Neural crest cell (in vitro differentiated cells): ENCODE measurements around the gene GPATCH2L. TPM values are rescaled to one million over a fixed set of nuclear protein-coding genes. Genes with fewer than 3 reads are reported as not detected.

Experiments
- DNase-seq: peaks from one replicate; pipeline ENCODE4 v3.0.0; 2021; ENCODE audit warnings: low read depth, mixed read lengths, low spot score
- H3K27ac Mint-ChIP-seq: one replicate; pipeline ENCODE4 v1.8.0; 2021; ENCODE audit warnings: mild to moderate bottlenecking, mixed read lengths; ENCODE audit not compliant: unreplicated experiment
- H3K27me3 Mint-ChIP-seq: 2 replicates; pipeline ENCODE4 v1.8.0; 2021; ENCODE audit warnings: low read depth, mild to moderate bottlenecking, mixed read lengths
- H3K36me3 Mint-ChIP-seq: 2 replicates; pipeline ENCODE4 v1.8.0; 2021; ENCODE audit warnings: low read depth, mild to moderate bottlenecking, mixed read lengths
- H3K4me1 Mint-ChIP-seq: 2 replicates; pipeline ENCODE4 v1.8.0; 2021; ENCODE audit warnings: mixed read lengths
- H3K4me3 Mint-ChIP-seq: one replicate; pipeline ENCODE4 v1.8.0; 2021; ENCODE audit warnings: mild to moderate bottlenecking, mixed read lengths
- H3K9me3 Mint-ChIP-seq: 2 replicates; pipeline ENCODE4 v1.8.0; 2021; ENCODE audit warnings: mixed read lengths
- total RNA-seq: library from RNA; stranded (reverse); gene quantifications from 2 replicates; pipeline ENCODE4 v1.2.1, GENCODE V29; 2021
- TF ChIP-seq, protein P1 (sequence below): fragments of 200-600 bp; sonication (generic); conservative IDR thresholded peaks from 2 replicates; pipeline ENCODE4 v1.5.0; 2021; ENCODE audit warnings: antibody characterized with exemption, mild to moderate bottlenecking

GPATCH2L gene
- total RNA-seq, 1 donor from 2014 or later: 73.1 TPM

DNA sequence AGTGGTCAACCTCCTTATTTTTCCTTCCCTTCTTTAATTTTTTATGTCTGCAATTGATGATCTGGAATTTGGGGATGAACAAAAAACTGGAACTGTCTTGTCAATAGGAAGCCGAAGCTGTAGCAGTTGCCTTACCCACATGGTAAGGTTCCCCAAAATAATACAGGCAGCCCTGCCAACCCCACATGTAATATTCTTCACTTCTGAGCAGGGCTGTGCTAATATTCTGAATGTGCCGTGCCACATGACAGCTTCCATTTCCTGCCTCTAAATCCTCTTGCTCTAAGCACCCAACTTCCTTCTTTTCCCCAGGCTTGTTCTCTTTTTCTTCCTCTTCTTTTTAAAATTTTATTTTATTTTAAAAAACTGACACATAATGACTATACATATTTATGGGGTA, 39.6 kb downstream of the GPATCH2L start:
- Mint-ChIP-seq H3K4me3 (no peak overlapping the region), H3K4me1 (peaks cover 16% of the 10 kb centered on the region), H3K27ac (no peak overlapping the region), H3K27me3 (no peaks in the 10 kb centered on the region), H3K9me3 (no peaks in the 10 kb centered on the region), H3K36me3 (peaks cover 13% of the 10 kb centered on the region)
- TF ChIP-seq, protein P1, sequence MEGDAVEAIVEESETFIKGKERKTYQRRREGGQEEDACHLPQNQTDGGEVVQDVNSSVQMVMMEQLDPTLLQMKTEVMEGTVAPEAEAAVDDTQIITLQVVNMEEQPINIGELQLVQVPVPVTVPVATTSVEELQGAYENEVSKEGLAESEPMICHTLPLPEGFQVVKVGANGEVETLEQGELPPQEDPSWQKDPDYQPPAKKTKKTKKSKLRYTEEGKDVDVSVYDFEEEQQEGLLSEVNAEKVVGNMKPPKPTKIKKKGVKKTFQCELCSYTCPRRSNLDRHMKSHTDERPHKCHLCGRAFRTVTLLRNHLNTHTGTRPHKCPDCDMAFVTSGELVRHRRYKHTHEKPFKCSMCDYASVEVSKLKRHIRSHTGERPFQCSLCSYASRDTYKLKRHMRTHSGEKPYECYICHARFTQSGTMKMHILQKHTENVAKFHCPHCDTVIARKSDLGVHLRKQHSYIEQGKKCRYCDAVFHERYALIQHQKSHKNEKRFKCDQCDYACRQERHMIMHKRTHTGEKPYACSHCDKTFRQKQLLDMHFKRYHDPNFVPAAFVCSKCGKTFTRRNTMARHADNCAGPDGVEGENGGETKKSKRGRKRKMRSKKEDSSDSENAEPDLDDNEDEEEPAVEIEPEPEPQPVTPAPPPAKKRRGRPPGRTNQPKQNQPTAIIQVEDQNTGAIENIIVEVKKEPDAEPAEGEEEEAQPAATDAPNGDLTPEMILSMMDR: no peak
- no peak for DNase-seq

DNA sequence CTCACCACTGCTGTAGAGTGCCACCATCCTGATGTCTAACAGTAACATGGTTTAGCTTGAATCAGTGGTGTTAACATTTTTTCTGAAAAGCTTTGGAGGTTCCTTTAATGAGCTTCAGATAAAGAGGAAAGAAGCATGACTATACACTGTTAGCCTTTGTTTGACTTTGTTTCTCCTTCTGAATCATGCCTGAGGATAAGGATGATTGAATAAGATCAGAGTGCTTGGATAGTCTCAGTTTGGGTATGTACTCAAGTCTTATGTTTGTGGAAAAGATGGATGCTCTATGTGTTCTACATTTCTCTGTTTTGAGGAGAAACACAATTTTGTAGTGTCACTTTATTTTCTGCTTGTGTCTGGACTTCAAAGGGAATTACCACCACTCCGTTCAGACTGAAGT, 42.0 kb downstream of the GPATCH2L start:
- DNase-seq: no peak
- no peak overlapping the region for H3K4me3 Mint-ChIP-seq
- H3K27ac Mint-ChIP-seq: no peak overlapping the region
- H3K36me3 Mint-ChIP-seq: peaks cover 11% of the 10 kb centered on the region
- TF ChIP-seq, protein P1: no peak
- peaks cover 12% of the 10 kb centered on the region for H3K4me1 Mint-ChIP-seq
- H3K27me3 Mint-ChIP-seq: no peaks in the 10 kb centered on the region
- no peaks in the 10 kb centered on the region for H3K9me3 Mint-ChIP-seq

DNA sequence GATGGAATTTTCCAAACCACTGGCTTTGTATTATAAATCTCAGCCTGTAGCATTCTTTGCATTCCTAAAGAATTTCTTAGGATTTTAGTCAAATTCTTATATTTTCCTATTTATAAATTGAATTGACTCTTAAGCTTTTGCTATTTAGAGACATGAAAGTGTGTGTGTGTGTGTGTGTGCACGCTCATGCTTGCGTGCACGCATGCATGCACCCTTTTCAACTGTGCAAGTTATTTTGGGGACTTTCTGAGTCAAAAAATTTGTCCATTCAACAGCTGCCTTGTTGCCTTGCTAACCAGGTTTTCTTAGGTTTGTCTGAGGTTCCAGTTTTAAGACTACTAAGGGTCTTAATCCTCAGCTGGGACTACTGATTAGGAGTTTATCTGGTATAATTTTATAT, 42.6 kb downstream of the GPATCH2L start:
- H3K4me3 Mint-ChIP-seq: no peak overlapping the region
- H3K9me3 Mint-ChIP-seq: no peaks in the 10 kb centered on the region
- TF ChIP-seq, protein P1: no peak
- H3K36me3 Mint-ChIP-seq: peaks cover 8% of the 10 kb centered on the region
- H3K27me3 Mint-ChIP-seq: no peaks in the 10 kb centered on the region
- H3K4me1 Mint-ChIP-seq: peaks cover 12% of the 10 kb centered on the region
- no peak for DNase-seq
- no peak overlapping the region for H3K27ac Mint-ChIP-seq

DNA sequence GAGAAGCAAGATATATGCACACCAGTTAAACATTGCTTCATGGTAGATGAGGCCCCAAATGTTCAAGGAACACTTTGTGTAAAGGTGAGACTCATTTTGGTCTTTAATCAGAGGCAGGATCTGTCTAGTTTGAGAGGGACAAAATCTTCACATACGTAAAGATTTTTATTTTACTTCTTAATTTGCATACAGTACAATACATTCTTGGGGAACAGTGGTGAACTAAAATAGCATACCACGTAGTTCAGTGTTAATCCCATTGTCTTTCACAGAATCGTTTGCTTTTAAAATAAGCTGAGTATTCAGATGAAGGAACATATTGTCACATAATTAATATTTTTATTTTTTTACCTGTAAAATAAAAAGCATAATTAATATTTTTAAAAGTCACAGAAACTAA, 43.3 kb downstream of the GPATCH2L start:
- Mint-ChIP-seq H3K9me3 (no peaks in the 10 kb centered on the region), H3K4me3 (no peak overlapping the region), H3K36me3 (peaks cover 8% of the 10 kb centered on the region), H3K4me1 (peaks cover 12% of the 10 kb centered on the region), H3K27me3 (no peaks in the 10 kb centered on the region), H3K27ac (no peak overlapping the region)
- DNase-seq: no peak
- TF ChIP-seq, protein P1: no peak

DNA sequence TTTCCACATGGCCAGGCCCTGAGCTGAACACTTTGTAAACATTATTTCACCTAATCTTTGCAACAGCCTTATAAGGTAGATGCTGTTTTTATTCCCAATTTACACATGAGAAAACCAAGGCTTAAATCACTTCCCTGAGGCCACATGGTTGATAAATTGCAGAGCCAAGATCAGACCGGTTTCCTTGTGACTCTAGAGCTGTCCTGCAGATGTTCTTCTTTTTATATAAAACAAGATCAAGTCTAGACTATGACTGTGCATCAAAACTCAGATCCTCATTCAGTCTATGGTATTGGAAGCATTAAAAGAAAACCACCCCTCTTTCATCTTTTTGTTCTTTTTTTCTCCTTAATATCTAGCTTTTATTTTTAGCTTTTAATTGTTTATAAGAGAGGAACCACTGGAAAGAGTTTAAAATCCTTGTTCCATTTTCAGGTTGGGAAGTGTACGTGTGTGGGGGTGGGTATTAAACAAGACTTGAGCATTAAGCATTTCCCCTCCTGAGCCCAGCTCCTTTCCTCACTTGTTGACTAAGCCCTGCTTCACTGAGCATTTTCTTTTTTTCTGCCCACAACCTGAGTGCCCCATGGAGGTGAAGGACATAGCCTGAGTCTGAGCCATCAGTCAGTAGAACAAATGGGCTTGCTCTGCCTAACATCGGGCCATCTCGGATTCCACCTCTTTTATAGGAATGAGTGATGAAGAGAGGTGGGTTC, 45.4 kb downstream of the GPATCH2L start:
- H3K27ac Mint-ChIP-seq: no peak overlapping the region
- H3K36me3 Mint-ChIP-seq: peaks cover 12% of the 10 kb centered on the region
- no peaks in the 10 kb centered on the region for H3K9me3 Mint-ChIP-seq
- H3K4me3 Mint-ChIP-seq: no peak overlapping the region
- no peaks in the 10 kb centered on the region for H3K27me3 Mint-ChIP-seq
- TF ChIP-seq, protein P1: no peak
- H3K4me1 Mint-ChIP-seq: peaks cover 6% of the 10 kb centered on the region
- DNase-seq: no peak
